GM19193 (cell line): ENCODE data around the gene C19orf53.

Source experiments
- POLR2A ChIP-seq: IDR thresholded peaks from 4 replicates; pipeline ENCODE4 v1.6.1; 2011; ENCODE audit not compliant: insufficient read depth, insufficient read length; ENCODE audit errors: extremely low read depth

The C19orf53 gene

GRCh38 chr19:13774217-13775191 is at the start of gene C19orf53:
Gene C19orf53 (plus strand): TSS chr19:13774456. CDS start chr19:13774478, 22 bp downstream.
- peak; percentile 86 for TF ChIP-seq POLR2A

GRCh38 chr19:13726323-13726722 is 47.9 kb upstream of the C19orf53 start:
- TF ChIP-seq POLR2A: no peak

- no peak for TF ChIP-seq POLR2A
Measured at GRCh38 chr19:13727798-13728197, 46.5 kb upstream of the C19orf53 start.

- TF ChIP-seq POLR2A: no peak
Measured at GRCh38 chr19:13729859-13730258, 44.4 kb upstream of the C19orf53 start.

- TF ChIP-seq POLR2A: peak; percentile 81
Measured at GRCh38 chr19:13731147-13731964, 42.9 kb upstream of the C19orf53 start.

GRCh38 chr19:13732337-13732736 is 41.9 kb upstream of the C19orf53 start:
- TF ChIP-seq POLR2A: no peak

- TF ChIP-seq POLR2A: no peak
Measured at GRCh38 chr19:13734751-13735150, 39.5 kb upstream of the C19orf53 start.

- no peak for TF ChIP-seq POLR2A
Measured at GRCh38 chr19:13738073-13738472, 36.2 kb upstream of the C19orf53 start.

GRCh38 chr19:13741893-13742292 is 32.4 kb upstream of the C19orf53 start:
- TF ChIP-seq POLR2A: no peak

- TF ChIP-seq POLR2A: no peak
Measured at GRCh38 chr19:13742756-13743155, 31.5 kb upstream of the C19orf53 start.

GRCh38 chr19:13744174-13744573 is 30.1 kb upstream of the C19orf53 start:
- TF ChIP-seq POLR2A: no peak

- TF ChIP-seq POLR2A: no peak
Measured at GRCh38 chr19:13747098-13747453, 27.2 kb upstream of the C19orf53 start.

GRCh38 chr19:13748169-13748828 is 26.0 kb upstream of the C19orf53 start:
- TF ChIP-seq POLR2A: no peak

GRCh38 chr19:13751436-13751835 is 22.8 kb upstream of the C19orf53 start:
- no peak for TF ChIP-seq POLR2A

GRCh38 chr19:13756210-13756609 is 18.0 kb upstream of the C19orf53 start:
- TF ChIP-seq POLR2A: no peak

- TF ChIP-seq POLR2A: no peak
Measured at GRCh38 chr19:13757805-13758772, 16.2 kb upstream of the C19orf53 start.
